ENCODE data around the gene DBT.
"Not testable (repeated sequence)": the region's sequence is repeated elsewhere in the genome, so short reads cannot be mapped to it uniquely, and the experiment has no call there.

Gene DBT

GRCh38 chr1:100249537-100250257 lies at the start of gene DBT:
DBT (minus strand) TSS chr1:100249834; CDS start chr1:100249820, 14 bp downstream.
- peak; percentile 96 to 97 for DNase-seq

GRCh38 chr1:100298512-100298911 lies 48.9 kb upstream of the DBT start:
- no peak for DNase-seq

- DNase-seq, result not testable (repeated sequence)
These were observed 47.4 kb upstream of the DBT start for GRCh38 chr1:100296997-100297396.

DNA sequence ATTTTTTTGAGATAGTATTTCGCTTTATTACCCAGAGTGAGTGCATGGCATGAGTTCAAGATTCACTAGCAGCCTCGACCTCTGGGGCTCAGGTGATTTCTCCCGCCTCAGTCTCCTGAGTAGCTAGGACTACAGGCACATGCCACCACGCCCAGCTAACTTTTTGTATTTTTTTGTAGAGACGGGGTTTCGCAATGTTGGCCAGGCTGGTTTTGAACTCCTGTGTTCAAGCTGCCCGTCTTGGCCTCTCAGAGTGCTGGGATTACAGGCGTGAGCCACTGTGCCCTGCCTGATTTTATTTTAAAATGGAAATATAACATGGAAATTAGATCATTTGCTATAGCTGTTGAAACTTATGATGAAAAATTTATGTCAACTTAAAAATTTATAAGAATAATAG lies 46.5 kb upstream of the DBT start:
- no peak for DNase-seq

DNA sequence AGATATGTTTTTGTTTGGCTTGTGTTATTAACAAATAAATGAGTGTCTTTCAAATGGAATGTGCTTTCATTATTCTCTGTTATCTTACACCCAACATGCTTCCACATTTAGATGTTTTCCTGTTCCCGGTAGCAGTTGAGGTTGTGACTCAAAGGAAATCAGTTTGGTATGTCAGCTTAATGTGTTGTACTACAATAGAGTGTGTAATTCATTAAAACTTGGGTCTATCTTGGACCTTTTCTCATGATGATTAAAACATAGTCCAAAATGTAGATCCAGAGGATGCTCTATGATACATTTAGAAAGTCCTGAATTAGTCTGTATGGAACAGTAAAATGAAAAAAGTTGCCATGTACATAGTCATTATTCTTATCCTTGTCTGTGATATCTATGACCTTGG lies 43.1 kb upstream of the DBT start:
- DNase-seq, result no peak

- no peak for DNase-seq
These were observed 40.7 kb upstream of the DBT start for GRCh38 chr1:100290291-100290690.

DNA sequence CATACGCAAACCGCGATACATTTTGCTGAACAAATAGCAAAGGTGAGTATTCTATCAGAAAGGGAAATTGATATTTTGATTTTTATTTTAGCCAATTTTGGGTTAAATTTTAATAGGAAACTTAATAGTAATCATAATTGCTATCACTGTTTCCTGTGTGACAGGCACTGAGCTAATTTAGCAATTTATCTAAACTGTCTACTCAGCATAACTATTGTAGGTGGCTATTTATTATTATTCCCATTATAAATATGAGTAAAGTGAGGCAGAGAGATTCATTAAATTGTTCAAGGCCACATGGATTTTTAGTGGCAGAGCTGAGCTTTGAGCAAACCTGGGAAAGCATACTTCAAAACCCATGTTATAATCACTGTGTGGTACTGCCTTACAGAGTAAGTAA lies 37.5 kb upstream of the DBT start:
- no peak for DNase-seq

DNA sequence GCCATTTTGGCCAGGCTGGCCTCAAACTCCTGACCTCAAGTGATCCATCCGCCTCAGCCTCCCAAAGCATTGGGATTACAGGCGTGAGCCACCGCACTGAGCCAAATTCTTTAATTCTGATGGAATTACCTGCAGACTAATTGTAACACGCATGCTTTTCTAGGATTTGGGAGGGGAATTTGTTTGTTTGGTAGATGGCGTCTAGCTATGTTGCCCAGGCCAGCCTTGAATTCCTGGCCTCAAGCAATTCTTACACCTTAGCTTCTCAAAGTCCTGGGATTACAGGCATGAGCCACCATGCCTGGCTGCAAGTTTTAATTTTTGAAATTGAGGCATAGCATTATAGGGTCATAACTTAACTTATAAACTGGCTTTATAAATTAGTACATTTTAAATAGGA lies 35.0 kb upstream of the DBT start:
- DNase-seq, result no peak

DNA sequence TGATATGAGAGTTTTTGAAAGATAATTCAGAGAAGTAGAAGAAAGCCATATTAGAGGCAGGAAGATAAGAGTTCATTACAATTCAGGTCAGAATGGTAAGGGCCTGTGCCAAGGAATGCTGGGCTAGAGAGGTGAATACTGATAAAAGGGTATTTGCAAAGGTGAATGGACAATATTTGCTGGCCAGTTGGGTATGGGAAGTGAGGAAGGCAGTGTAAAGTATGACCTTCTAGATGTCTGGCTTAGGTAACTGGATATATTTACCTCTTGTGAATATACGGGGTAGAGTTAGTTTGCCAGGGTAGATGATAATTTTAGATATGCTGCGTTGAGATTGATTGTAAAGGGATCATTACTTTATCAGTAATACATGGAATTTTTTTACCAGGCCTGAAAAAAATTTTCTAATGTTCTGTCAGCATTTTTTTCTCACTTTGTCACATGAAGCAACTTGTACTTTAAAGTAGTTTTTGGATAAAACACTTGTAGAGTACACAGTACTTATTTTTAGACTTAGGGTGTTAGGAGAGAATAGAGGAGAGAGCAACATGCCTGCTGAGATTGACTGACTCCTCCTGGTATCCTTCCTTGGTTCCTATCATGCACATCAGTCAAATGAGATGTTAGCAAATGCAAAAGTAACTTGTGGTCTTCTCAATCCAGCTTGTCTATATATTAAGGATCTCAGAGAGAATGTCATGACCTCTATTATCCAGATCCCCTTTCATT lies 30.5 kb upstream of the DBT start:
- no peak for DNase-seq

DNA sequence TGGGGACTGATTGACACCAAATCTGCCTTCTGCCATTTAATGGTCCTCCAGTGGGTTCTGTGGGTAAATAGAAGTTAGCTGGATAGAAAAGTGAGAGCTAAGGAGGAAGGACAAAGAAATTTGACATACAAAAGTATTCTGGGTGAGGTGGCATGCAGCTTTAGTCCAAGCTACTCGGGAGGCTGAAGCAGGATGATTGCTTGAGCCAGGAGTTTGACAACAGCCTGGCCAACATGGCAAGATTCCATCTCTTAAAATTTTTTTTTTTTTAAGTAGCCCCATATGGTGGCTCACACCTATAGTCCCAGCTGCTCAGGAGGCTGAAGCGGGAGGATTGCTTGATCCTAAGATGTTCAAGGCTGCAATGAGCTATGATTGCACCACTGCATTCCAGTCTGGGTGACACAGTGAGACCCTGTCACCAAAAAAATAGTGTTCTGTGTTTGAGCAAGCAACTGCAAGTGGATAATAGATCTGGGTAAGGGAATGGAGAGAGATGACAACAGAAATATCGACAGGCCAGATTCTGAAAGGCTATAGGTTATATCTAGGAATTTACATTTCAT lies 29.8 kb upstream of the DBT start:
- DNase-seq, result no peak

DNA sequence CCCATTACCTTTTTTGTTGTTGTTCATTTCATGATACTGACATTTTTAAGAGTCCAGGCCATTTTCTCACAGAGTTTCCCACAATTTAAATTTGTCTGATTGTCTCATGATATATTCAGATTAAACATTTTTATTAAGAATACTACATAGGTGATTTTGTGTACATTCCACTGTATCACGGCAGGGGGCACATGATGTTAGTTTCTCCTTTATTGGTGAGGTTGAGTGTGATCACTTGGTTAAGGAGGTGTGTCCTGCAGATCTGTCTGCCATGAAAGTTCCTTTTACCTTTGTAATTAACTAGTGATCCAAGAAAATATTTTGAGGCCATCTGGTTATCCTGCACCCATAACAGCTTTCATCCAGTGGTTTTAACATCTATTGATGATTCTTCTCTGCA lies 28.2 kb upstream of the DBT start:
- no peak for DNase-seq

DNA sequence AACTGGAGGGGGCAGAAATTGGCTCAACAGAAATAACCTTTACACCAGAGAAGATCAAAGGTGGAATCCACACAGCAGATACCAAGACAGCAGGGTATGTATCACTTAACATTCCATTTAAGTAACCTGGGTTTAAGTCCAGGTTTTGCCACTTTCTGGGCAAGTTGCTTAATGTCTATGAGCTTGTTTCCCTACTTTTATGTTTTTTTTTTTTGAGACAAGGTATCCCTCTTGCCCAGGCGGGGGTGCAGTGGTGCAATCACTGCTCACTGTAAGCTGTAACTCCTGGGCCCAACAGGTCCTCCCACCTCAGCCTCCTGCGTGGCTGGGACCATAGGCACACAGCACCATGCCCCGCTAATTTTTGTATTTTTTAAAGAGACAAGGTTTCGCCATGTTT lies 18.6 kb upstream of the DBT start:
- DNase-seq, result no peak

DNA sequence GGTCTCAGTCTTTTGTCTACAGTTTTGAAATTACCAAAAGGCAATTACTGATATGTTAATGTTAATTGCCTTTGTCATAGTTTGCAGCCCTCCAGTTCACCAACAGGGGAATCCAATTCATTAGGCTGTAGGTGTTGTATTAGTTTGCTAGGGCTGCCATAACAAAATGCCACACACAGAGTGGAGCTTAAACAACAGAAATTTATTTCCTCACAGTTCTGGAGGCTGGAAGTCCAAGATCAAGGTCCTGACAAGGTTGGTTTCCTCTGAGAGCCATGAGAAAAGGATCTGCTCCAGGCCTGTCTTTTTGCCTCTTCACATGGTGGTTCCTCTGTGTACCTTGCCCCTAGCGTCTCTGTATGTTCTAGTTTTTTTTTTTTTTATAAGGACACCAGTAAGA lies 17.6 kb upstream of the DBT start:
- no peak for DNase-seq

DNA sequence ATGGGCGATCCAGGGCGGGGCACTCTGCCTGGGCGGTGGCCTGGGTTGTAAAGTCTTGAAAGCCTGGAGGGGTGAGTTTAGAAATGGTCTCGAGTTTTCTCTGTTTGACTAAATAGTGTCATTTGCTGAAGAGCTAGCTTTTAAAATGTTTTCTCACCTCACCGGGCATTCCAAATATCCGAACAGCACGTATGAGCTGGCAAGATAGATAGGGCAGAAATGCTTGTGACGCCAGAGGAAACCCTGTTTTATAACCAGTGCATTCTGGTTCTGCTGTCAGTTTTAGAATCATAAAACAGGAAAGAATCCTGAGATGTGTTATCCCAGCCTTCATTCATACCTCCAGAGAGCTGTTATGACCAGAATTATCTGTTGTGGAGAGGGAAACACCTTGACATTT lies 17.1 kb upstream of the DBT start:
- no peak for DNase-seq

GRCh38 chr1:100265931-100266740 lies 16.5 kb upstream of the DBT start, which contains the start of gene RTCA:
RTCA (plus strand) TSS chr1:100266216; CDS start chr1:100266376, 160 bp downstream.
- peak; percentile 96 to 97 for DNase-seq

DNA sequence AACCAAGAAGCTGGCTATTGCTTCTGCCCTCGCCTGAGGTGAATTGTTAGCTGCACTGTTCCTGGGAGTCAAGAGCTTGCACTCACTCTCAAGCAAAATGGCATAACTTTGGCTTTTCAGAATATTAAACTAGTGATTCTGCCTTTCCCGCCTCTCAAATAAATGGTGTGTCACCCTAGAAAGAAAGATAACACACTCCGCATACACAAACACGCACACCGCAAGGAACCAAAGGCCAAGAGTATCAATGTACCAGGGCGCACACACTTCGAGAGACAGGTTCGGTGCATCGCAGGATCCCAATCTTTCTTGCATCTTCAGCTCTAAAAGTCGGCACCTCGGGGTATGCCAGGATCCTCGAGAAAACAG lies 15.9 kb upstream of the DBT start:
- DNase-seq, result no peak

DNA sequence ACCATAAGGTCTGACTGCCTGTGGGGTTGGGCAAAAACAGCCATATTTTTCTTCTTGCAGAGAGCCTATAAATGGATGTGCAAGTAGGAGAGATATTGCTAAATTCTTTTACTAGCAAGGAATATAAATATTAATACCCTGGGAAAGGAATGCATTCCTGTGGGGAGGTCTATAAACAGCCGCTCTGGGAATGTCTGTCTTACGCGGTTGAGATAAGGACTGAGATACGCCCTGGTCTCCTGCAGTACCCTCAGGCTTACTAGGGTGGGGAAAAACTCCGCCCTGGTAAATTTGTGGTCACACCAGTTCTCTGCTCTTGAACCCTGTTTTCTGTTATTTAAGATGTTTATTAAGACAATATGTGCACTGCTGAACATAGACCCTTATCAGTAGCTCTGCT lies 14.4 kb upstream of the DBT start:
- DNase-seq, result not testable (repeated sequence)

DNA sequence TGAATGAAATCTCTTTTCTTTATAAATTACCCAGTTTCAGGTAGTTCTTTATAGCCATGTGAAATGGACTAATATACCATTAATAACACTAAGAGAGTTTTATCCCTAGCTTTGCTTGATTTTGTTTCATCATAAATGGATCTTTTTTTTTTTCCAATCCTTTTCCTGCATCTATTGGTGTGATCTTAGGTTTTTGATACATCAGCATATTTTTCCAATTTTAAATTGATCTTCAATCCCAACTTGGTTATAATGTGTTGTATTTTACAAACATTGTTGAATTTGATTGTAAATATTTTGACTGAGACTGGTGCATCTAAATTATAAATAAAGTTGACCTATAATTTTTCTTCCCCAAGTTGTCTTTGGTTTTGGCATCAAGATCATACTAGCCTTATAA lies 12.1 kb upstream of the DBT start:
- DNase-seq, result no peak

DNA sequence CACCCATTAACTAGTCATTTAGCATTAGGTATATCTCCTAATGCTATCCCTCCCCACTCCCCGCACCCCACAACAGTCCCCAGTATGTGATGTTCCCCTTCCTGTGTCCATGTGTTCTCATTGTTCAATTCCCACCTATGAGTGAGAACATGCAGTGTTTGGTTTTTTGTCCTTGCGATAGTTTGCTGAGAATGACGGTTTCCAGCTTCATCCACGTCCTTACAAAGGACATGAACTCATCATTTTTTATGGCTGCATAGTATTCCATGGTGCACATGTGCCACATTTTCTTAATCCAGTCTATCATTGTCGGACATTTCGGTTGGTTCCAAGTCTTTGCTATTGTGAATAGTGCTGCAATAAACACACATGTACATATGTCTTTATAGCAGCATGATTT lies 8.8 kb upstream of the DBT start:
- not testable (repeated sequence) for DNase-seq

DNA sequence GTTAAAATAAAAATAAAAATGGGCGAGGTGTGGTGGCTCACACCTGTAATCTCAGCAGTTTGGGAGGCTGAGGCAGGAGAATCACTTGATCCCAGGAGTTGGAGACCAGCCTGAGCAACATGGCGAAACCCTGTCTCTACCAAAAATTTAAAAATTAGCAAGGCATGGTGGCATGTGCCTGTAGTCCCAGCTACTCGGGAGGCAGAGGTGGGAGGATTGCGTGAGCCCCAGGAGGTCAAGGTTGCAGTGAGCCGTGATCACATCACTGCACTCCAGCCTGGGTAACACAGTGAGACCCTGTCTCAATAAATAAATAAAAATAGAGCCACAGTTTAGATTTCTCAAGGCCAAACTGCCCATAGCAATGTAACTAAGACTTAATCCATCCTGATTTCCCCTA lies 6.6 kb upstream of the DBT start:
- not testable (repeated sequence) for DNase-seq

GRCh38 chr1:100253552-100253951 lies 3.9 kb upstream of the DBT start:
- DNase-seq, result no peak

- no peak for DNase-seq
These were observed 3.3 kb upstream of the DBT start for GRCh38 chr1:100252901-100253300.

DNA sequence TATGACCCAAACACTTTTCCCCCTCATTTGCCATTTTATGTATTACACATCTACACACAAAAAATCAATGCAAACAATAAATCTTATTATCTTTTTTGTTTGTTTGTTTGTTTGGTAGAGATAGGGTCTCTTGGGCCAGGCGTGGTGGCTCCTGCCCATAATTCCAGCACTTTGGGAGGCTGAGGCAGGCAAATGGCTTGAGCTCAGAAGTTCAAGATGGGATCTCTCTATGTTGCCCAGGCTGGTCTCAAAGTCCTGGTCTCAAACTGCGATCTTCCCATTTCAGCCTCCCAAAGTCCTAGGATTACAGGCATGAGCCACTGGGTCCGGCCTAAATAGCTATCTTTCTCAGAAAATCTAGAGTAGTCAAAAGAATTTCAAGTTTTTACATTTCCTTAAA lies 1.2 kb upstream of the DBT start:
- no peak for DNase-seq

All from Kasumi-1 (cell line).